Superior temporal gyrus (tissue), 1 donor: Measurements from ENCODE around the gene PITPNB.

Experiments used
- DNase-seq: peaks from one replicate; pipeline ENCODE4 v3.0.0-alpha.2; 2016; ENCODE audit errors: extremely low spot score

Gene PITPNB

DNA sequence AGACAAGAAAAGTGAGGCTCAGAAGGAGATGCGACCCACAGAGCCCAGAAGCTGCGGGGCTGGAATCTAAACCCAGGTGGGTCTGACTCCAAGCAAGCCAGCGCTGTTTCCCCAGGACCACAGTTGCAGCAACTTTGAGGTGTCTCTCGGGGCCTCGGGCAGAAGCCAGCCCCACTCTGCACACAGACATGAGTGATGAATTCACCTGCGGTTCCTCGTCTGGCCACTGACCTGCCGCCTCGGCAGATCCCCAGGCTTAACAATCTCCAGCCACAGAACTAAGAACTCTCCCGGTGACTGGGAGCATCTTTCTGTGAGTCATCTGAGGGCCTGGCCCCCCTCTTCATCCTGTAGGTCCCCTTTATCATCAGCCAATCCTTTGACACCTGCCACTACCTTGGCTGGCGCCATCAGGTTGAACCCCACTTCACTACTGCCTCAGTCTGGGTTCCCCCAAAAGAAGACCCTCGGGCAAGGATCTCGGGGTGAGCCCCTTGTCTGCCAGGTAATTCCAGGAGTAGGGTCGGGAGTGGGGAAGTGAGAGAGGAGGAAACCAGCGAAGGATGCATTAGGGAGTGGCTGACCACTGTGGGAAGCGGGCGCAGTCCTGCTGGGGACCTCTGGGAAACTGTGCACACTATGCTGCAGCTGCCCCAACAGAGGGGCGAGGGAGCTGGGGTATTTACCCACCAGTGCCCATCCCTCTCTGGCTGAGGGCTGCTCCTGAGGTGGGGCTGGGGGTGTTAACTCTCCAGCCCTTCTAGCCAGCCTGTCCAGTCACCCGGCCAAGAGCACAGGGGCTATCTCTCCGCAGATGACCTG, 84.5 kb downstream of the PITPNB start:
- no peak for DNase-seq

DNA sequence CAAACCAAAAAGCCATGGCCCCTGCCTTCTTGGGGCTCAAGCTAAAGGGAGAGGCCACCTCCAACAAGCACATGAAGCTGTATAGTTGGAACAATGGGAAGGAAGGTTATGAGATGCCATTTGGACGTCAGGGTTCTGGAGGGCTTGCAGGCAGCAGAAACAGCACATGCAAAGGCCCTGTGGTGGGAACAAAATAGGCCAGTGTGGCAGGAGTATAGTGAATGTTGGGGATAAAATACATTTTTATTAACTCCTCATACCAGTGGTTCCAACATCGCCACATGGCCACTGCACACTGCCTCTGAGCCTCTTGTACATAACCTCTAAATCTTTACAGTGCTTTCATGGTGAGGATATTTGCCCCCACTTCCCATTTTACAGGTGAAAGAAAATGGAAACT, 85.3 kb downstream of the PITPNB start:
- no peak for DNase-seq

DNA sequence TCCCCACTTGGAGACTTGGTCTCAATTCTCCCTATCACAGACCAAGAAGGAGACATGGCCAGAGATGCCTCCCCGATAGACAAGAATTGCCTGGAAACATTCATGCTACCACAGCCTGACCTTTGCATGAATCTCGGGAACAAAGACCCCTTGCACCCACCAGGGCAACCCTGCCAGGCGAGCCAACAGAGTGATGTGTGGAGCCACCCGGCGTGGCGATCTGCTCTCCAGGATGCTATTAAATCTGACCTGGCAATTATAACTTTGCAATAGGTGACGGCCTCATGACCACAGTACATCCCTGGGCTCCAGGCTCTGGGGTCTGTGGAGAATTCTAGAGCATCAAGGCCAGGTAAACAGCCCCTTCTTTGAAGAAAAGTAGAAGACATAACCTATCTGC, 86.5 kb downstream of the PITPNB start:
- no peak for DNase-seq

DNA sequence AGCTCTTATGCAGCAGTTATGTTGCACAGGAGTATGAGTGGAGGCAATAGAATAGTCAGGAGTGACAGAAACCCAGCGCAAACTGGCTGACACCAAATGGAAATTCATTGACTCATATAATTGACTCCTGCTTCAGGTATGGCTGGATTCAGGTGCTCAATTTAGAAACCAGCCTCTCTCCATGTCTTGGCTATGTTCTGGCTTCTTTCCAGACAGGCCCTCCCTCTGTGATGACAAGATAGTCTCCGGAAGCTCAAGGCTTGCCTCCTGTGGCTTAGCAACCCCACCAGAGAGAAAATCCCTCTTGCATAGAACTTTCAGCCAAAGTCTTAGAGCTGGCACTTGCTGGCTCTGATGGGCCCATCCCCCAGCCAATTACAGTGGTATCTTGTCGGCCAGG, 89.4 kb downstream of the PITPNB start:
- DNase-seq = no peak

DNA sequence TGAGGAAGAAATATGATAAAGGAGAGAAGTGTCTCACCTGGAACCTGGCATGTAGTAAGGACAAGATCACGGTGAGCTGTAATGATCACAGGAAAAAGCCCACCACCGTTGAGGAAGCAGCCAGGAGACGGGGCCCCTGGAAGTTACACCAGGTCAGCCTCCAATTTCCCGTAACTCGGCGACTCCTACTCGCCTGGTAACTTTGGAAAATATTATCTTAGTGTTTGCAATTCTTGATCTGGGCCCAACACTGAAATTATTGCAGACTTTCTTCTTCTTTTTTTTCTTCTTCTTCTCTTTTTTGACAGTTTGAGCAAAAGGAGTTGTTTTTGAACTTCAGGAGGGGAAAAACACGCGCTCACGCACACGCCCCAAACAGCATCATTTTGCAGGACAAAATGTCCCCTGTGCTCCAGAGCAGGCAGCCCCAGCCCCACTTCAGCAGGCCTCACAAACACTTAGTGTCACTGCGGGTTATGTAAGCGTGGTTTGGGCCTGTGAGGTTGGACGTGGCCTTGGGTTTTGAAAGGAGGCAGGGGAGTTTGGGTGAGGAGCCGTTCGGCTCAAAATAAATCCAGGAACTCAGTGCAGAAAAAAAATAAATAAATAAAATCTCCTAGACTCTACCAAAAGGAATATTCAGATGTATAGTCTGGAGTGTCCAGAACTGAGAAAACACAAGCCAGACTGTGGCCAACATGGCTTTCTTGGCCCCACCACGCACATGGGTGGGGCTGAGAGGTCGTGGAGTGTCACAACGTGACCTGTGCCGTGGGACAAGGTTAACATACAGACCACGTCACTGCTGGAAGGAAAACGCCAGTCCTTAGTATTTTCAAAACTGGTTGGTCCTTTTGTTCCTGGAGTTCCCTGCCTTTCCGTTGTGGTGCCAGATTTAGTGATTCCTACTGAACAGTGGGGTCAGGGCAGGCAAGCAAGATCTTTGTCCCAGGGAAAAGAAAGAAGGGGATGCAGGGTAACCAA, 91.2 kb downstream of the PITPNB start:
- no peak for DNase-seq

DNA sequence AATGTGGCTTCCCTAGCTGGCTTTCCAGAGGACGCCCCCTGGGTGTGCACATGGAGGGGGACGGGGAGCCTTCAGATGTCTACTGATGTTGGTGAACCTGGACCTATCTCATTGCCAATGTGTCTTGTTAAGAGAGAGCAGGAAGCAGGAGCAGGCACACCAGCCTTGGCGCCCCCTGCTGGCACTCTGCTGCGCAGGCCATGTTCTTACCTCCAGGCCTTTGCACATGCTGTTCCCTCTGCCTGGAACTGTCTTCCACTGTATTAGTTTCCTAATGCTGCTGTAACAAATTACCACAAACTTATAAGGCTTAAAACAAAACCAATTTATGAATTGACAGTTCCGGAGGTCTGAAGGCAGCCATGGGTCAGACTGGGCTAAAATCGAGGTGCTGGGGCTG, 93.9 kb downstream of the PITPNB start:
- DNase-seq = no peak

DNA sequence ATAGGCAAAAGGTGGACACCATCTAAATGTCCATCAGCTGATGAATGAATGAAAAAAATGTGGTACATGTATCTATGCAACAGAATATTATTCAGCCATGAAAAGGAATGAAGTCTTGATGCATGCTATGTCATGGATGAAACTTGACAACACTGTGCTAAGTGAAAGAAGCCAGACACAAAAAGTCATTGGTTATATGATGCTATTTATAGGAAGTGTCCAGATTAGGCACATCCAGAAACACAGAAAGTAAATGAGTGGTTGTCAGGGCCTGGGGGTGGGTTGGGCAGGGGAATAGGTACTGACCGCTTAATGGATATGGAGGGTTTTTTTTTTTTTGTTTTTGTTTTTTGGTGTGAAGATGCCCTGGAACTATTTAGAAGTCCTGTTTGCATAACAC, 95.8 kb downstream of the PITPNB start:
- DNase-seq = no peak

DNA sequence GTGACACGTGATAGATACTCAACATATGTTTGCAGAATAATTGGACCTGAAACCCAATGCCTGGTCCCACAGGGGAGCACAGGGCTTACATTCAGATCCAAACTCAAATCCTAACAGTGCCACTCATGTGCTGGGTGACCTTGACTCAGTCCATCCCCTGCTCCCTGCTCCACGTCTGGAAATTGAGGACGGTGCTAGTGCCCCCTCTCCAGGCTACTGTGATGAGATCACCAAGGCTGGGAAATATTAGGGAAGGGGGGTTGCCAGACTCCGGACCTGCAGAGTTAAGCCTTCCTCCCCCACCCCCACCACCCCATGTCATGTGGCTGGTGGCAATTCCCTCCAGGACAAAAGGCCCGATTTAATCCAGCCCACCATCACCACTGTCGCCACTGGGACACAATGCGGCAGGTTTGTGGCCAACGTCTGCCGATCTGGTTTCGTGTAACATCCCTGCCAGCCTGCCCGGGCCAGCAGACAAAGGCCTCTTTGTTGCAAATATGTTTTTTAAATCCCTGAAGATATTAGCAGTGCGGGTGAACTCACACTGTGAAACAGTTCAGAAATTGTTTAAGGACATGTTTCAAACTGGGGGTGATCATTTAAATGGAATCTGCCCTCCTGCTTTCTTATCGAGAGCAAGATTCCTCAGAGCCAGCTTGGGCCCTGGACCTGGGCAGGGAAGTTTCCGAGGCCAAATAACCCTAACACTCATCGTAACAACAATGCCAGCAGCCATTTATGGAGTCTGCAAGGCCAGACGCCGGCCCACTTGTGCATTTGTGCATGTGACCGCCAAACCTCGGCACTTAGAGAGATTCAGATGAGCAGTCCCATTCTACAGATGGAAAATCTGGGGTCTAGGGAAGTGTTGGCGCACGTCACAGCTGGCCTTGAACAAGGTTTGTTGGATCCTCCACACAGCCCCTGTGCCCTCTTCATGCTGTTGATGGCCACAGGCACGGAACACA, 97.9 kb downstream of the PITPNB start:
- DNase-seq = no peak

DNA sequence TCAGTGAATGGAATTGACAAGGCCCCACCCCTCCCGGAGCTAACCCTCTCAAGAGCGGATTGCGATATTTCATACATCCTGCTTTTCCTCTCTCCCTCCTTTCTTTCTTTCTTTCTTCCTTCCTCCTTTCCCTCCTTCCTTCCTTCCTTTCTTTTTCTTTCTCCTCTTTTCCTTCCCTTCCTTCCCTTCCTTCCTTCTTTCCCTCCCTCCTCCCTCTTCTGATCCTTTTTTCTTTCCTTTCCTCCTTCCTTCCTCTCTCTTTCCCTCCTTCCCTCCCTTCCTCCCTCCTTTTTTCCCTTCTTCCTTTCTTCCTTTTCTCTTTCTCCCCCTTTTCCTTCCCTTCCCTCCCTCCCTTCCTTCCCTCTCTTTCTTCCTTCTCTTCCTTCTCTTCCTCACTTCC, 102.5 kb downstream of the PITPNB start:
- no peak for DNase-seq

DNA sequence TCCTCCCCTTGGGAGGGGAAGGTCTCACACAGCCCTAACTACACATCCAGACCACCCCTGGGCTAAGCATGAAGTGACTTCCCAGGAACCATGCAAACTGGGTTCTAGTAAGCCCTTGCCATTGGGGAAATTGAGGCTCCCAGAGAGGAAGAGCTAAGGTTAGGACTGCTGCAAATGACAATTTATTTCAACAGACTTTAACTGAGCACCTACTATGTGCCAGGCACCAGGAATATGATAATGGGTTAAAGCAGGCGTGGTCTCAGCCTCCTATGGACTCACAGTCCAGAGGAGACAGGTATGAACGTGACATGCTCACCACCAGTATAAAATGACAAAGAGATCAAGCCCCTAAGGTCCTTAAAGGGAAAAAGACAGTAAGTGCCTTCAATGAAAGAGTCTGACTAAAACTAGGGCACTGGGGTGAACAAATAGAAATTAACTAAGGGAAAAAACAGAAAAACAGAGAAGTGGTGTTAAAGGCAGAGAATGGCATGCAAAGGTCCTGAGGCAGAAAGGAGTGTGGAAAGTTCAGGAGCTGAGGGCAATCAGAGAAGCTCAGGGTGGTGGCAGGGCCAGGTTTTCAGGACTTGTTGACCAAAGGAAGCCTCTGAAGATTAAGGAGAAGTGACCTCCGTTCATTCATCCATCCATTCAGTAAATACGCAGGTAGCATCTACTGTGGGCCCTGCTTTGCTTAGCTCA, 103.1 kb downstream of the PITPNB start:
- no peak for DNase-seq

DNA sequence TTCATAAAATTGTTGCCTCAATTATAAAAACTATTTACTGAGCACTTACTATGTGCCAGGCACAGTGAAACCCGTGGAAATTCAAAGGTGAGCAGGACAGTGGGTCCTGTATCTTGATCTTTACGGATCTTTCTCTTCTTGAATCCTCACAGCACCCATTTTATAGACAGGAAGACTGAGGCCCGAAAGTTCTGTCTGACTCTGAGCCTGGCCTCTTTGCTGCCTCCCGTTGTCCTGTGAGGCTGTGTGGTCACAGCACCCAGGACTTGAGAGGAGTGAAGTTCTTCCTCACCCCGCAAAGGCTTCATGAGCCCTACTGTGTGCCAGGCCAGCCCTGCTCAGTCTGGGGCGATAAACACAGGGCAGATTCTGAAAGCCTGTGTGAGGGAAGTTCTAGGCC, 104.1 kb downstream of the PITPNB start:
- no peak for DNase-seq

DNA sequence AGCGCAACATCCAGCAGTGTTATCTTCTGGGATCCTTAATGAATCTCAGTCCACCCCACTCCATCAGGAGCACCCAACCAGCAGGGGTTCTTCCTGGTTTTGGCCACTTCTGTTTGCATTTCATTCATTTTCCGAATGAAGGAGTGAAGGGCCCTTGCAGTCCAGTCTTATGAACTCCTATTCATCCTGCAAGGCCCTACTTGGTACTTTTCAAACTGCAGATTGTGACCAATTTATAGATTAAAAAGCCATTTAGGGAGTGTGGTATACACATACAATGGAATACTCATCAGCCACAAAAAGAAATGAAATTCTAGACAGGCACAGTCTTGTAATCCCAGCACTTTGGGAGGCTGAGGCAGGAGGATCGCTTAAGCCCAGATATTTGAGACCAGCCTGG, 107.3 kb downstream of the PITPNB start:
- no peak for DNase-seq

DNA sequence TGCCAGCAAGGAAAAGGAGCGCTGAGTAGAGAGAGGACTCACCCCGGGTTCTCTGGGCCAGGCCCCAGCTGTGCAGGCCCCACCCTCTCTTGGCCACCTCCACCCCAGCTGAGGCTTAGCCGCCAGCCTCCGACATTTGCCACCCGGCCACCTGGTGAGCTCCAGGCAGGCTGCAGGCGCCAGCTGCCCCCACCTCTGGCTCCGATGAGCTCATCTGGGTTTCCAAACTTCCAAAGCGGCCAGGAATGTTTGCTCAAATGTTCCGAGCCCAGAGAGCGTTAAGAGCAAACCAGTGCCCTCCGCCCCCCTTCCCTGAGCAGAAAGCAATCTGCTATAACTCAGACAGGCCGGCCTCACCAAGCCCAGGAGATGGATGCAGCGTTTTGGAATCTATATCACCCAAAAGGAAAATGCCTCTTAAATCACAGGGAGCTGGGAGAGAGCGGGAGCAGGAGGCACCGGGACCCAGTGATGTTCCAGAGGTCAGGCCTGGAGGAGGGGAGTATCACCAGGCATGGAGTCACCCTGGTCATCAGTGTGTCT, 108.4 kb downstream of the PITPNB start:
- no peak for DNase-seq

DNA sequence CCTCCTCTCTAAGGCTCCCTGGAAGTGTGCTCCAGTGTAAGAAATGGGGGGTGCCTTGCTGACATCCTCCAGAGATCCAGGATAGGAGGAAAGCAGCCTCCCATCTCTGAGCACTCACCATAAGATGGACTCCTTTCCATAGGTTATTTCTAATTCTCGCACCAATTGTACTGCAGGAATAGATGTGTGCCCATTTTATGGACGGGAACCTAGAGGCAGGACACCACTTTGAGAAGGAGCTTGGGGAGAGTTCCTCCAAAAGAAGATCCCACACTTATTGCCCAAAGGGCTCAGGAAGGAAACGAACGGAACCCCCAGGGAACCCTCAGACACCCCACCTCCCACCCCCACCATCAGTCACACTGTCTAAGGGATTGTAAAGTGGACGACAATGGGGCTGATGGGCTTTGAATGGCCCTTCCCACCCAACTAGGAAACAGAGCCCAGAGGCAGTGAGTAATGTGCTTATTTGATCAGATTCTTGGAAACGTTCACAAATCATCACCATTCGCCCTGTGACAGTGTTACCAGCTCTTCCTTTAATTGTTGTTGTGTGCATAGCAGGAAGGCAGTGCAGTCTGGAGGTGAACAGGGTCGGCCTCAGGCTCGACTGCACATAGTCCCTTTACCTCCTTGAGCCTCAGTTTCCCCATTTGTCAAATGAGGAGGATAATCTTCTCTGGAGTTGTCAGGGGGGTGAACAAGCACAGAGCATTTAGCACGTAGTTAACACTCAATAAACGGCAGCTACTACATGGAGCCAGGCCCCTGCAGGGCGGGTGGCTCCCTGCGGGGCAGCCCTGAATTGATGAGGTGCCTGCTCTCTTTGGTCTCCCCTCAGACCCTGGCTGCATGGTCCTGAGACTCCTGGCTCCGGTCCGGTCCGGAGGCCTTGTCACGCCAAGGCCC, 109.1 kb downstream of the PITPNB start:
- DNase-seq = no peak

DNA sequence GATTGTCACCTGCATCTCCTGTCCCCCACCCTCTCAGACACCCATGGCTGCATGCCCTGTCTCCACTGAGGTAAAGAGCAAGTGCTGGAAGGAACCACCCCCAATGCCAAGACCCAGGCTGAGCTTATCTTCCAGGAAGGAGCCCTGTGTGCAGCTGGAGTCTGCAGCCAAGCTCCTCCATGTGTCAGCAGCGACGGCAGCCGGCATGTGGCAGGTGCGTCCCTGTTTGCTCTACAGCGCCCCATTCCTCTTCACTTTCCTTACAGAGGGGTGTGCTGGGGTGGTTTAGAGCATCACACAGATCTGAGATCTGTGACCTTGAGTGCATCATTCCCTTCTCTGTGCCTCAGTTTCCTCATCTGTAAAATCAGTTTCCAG, 109.8 kb downstream of the PITPNB start:
- no peak for DNase-seq

DNA sequence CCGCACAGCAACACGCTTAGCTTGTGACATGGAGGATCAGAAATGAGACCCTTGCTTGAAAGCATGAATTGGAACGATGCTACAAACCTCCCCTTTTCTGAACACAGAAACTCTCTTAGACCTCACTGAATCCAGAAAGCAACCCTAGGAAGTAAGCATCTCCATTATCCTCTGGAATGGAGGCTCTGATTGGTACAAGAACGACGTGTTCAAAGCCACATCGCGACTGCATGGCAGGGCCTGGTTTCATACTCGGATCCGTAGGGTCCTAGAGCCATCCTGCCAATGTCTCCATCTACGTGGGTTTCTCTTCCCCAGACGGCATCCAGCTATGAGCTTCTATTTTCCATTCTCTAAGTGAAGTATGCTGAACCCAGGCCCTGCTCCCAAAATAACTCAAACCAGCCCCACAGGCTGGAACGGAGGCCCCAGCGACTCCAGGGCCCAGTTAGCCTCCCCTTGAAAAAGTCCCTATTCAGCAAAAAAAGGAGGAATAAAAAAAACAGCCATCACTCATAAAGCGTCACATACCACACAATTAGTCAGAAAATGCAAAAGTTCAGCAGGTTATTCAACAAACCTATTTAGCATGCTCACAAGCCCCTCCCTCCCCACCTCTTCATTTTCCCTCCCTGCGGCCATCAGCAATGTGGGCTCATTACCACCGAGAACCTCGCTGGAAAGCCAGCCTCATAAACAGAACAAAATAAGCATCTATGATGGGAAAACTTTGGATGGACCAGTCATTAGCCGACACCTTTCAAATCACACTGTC, 110.4 kb downstream of the PITPNB start:
- DNase-seq = no peak

DNA sequence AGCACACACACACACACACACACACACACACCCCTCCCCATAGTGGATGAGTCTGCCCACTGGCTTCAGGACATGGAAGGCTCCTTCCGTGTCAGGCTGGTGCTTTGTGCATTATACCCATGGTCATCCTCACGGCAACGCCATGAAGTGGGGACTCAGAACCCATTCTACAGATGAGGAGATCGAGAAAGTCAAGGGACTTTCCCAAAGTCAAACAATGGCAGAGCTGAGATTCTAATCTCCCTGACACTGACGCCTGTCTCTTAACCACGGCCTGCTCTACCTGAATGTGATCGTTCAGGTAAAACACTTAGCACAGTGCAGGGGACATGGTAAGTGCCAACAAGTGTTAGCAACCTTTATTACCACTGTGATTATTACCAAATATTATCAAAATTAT, 113.2 kb downstream of the PITPNB start:
- no peak for DNase-seq

DNA sequence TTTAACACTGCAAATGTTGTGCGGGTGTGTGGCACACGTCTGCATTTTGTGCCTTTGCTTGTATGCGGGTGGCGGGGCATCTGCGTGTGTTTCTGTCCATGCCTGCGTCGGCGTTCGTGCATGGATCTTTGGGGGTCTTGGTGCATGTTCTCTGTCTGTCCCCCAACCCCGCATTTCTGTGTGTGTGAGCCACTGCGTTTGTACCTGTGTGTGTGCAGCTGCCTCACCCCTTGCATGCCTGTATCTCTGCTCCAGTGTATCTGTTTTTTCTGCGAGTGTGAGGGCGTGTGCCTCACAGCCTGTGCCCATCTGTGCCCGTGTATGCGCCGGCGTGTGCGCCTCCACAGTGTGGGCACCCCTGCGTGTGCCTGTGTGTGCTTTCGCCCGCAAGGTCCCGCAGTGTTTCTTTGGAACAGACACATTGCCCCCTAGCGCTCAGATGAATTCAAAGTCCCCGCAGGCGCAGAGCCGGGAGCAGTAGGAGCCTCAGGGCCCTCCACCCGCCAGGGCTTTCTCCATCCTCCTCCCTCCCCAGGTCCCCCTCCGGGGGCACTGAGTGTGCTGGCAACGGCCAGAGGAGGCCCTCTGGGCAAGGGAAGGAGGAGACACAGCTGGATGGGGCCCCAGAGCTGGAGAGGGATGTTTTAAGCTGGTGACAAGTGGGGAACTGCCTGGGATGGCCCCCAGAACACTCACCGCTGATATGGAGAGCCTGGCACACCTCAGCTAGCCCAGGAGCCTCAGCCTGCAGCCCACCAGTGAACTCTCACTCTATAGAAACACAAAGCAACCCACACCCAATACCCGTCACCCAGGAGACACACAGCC, 114.4 kb downstream of the PITPNB start:
- DNase-seq = peak; percentile 91
